Stimulated activated CD4-positive, alpha-beta T cell treated with anti-CD3 and anti-CD28 coated beads, Interleukin-4, amount 100 ng/mL, for 48 hours (primary cell): ENCODE results near the gene STAC.
"Not testable (repeated sequence)": the region's sequence is repeated elsewhere in the genome, so short reads cannot be mapped to it uniquely, and the experiment has no call there.

Experiments used
- DNase-seq, 2 donors: peaks; one replicate each; pipeline ENCODE4 v3.0.0-alpha.2; 2020; ENCODE audit warnings: low read depth in 2 of 2

Gene STAC

DNA sequence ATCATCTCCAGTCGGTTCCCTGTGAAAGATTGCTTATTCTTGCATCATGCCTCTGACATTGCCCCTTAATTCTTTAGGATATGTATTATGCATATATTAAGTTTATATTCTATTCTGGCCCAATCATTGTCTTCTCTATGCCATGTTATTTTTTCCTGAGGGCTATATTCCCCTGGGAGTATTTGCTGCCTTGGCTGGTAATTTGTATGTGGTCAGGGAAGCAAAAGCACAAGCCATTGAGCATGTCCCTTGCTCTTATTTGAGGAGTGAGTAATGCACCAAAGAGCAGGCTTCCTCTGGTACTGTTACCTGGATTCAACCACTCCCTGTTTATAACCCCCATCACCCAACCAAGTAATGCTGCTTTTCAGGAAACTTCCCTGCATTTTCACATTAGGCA lies 36.3 kb downstream of the STAC start:
- DNase-seq: no peak

DNA sequence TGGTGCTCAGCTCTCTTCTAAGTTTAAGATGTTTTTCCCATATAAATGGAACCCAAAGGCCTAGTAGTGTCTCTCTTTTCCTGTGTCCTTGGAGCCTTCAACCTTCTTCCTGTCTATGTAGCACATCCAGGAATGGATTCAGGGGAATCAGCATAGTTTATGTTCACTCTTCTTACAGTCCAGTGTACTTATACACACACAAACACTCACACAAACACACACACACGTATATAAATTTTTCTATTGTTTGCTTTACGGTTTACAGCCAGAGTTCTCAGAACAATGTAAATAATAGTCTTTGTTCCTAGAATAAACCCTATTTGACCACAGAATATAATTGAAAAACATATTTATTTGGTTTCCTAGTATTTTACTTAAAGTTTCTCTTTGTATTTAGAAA lies 36.9 kb downstream of the STAC start:
- DNase-seq: no peak

DNA sequence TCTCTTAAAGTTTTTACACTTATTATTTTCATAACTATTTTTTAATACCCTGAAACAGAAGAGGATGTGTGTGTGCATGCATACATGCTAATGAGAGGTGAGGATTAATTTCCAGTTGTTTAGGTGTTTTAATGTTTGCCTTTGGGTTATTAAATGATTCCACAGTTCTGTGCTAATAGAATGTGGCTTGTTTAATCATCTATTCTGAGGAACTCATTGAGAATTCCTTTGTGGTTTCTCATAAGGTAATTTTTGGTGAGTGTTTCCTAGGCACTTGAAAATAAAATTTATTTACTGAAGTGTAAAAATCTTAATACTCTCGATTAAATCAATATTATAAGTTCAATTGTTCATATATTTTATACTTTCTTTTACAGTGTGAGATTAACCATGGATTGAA lies 38.0 kb downstream of the STAC start:
- no peak for DNase-seq

DNA sequence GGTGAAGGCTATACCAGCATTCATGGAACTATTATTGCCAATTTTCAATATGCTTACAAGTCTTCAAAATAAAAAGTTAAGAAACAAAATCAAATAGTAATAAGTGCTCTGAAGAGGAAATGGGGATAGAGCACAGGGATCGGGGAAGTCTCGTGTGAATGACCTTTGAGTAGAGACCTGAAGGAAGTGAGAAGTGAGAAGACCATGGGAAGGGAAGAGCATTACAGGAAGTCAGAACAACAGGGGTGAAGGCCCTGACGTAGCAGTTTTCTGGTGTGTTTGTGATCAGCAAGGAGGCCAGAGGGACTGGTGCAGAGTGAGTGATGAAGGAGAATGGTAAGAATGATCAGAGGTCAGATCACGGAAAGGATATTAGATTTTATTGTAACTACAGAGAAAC lies 48.1 kb downstream of the STAC start:
- DNase-seq: no peak

DNA sequence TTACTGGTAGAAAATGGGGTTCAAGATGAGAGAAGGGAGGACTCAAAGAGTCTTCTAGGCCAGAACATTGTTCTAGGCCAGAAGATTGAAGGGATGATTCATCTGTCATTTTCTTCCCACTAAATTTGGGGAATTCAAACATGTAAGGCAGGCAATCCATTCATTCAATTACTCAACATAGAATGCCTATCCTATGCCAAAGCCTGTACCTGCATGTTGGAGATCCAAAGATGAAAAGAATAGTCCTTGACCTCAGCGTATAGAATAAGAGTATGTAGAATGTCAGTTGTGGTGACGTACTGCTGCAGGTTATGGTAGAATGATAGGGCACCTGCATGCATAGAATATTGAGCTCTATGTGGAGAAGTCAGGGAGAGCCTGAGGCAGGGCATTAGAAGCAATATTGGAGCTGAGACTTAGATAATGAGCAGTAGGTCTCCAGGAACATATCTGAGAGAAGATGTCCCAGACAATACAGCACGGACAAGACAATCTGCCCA lies 49.7 kb downstream of the STAC start:
- DNase-seq: no peak

DNA sequence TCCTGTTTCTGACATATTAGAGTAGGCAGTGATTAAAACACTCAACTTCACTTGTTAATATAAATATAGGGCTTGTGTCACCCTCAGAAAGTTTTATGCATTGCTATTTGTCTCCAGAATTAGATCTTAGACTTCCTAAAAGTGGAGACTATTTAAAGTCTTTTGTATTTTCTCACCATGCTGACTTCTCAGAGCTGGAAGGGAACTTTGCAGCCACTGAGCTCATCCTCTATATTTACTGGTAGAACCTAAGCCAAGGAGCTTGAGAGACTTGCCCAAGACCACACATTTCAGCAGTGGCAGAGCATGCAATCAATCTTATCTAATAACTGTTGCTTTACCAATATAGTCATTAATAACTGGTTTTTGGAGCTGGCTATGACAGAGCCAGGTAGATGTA lies 53.2 kb downstream of the STAC start:
- DNase-seq: no peak

DNA sequence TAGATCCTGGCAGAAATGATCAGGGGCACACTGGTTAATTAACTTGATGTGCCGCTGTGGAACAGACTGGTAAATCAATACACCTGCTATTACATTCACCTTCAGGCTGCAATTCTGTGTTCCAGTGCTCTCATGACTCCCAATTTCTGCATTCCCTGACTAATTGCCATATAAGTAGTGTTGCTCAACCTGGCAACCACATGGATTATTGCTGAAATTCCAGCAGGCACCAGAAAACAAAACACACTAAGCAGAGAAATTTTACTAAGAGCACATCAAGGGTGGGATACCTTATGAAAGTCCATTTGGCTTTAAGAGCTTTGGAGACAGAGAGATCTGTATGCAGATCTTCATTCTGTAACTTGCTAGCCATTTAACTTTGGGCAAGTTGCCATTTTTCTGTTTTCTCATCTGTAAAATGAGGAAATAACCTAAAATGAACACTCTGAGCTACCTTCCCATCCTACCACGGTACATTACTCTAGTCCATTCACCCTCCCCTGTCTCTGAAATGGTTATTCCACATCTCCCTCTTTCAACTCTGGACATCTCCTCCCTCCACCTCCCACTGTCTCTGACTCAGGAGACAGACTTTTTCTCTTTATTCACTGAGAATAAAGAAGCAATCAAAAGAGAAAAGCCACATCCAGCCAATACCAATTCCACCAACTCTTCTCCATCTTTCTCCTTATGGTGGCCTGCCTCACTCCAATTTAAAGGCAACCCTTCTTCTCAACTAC lies 54.6 kb downstream of the STAC start:
- no peak for DNase-seq

DNA sequence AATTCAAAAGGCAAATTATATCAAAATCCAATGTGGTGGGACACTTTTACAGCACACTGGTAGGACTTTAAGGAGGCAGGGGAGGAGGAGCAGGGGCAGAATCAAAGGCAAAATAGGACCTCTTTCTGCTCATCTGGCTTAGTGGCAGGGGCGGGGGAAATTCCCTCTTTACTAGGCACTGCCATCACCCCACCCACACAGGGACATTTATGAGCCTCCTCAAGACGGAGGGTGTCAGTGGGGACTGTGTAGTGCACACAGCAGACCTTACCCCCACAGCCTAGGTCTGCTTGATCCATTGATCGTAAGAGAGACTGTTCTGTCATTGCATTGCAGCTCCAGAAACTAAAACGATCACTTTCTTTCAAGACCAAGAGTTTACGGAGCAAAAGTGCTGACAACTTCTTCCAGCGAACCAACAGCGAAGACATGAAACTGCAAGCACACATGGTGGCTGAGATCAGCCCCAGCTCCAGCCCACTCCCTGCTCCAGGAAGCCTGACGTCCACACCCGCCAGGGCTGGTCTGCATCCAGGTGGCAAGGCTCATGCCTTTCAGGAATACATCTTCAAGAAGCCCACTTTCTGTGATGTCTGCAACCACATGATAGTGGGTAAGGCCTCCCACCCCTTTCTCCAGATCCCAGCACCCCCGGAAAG lies 62.9 kb downstream of the STAC start:
- no peak for DNase-seq

DNA sequence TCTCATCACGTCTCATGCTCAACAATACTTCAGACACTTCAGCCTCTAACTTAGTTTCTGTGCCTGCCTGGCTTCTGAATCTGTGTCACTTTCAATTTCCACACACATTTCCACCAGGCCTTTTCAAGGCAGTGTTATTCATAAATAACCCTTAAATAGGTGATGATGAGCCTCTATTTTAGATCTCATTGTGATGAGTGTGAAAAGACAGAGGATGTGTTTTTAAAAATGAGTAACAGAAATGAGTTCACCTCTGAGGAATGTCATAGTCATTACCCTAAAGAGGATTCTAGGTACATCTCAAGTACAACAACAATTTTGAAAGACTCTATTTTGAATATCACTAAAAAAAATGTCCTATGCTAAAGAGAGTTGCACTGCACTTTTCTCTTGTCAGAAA lies 64.6 kb downstream of the STAC start:
- no peak for DNase-seq

DNA sequence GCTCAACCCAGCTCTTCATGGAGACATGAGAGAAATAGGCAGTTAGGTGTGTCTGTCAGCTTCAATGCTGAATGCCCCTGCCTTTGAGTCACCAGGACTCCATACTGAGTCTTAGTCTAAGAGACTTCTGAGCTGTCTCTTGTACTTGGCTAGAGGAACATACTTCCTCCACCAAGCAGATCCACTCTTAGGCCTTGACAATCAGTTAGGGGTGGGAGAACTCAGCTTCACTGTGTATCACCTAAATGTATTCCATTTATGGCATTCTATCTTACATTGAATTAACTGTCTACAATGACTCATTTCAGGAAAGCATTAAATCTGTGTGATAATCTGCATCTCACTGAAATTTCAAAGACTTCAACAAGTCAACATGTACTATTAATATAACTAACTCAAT lies 66.0 kb downstream of the STAC start:
- DNase-seq: no peak

DNA sequence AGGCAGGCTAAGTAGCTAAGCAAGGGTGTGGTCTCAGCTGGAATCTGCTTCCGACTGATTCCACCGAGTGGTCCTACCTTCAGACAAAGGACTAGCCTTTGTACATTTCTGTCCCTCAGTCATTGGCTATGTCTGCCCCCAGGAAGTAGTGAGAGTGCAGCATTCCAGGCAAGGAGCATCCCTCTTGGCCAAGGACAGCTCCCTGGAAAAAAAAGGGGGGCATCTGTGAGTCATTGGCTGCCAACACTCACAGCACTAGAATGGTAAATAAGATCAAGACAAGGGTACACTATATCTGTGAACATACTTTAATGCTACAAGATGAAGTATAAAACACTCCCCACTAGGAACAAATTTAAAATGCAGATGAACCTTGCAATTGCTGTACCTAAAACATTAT lies 66.8 kb downstream of the STAC start:
- no peak for DNase-seq

DNA sequence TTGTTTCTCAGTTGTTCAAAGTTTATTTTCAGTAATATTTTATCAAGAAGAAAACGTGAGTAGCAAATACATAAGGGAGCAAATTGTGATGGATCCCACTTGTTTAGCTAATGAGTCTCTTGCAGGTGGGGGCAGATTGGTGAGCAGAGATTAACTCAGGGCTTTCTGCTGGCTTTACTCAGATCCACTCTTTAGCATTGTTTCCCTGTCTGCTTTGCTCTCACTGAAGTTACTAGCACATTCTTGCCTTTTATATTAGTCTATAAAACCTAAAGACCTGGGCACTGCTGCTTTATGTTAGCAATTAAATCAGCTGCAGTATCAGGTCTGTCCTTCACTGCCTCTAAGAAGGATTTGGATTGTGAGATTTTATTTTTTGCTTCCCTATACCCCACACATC lies 71.5 kb downstream of the STAC start:
- no peak for DNase-seq

DNA sequence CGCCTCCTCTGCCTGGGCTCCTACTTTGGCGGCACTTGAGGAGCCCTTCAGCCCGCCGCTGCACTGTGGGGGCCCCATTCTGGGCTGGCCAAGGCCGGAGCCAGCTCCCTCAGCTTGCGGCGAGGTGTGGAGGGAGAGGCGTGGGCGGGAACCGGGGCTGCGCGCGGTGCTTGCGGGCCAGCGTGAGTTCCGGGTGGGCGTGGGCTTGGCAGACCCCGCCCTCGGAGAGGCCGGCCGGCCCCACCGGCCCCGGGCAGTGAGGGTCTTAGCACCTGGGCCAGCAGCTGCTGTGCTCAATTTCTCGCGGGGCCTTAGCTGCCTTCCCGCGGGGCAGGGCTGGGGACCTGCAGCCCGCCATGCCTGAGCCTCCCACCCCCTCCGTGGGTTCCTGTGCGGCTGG lies 72.9 kb downstream of the STAC start:
- DNase-seq: not testable (repeated sequence)

DNA sequence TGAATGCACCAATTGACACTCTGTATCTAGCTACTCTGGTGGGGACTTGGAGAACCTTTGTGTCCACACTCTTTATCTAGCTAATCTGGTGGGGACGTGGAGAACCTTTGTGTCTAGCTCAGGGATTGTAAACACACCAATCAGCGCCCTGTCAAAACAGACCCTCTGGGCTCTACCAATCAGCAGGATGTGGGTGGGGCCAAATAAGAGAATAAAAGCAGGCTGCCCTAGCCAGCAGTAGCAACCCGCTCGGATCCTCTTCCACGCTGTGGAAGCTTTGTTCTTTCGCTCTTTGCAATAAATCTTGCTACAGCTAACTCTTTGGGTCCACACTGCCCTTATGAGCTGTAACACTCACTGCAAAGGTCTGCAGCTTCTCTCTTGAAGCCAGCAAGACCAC lies 73.6 kb downstream of the STAC start:
- DNase-seq: not testable (repeated sequence)

DNA sequence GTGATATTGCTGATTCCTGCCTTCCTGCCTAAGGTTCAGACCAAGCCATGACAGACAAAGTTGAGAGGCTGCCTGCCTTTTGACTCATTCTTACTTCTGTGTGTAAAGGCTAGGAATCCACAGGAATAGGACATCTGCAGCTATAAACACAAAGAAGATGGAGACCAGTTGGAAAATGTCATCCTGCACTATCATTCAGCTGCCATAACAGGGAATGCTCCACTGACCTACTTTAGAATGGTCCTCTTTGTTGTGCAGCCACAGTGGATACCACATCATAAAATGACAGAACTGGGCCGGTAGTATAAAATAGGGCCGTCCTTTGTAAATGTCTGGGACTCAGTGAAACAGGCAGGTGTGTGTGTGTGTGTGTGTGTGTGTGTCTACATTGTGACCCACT lies 75.1 kb downstream of the STAC start:
- DNase-seq: no peak

DNA sequence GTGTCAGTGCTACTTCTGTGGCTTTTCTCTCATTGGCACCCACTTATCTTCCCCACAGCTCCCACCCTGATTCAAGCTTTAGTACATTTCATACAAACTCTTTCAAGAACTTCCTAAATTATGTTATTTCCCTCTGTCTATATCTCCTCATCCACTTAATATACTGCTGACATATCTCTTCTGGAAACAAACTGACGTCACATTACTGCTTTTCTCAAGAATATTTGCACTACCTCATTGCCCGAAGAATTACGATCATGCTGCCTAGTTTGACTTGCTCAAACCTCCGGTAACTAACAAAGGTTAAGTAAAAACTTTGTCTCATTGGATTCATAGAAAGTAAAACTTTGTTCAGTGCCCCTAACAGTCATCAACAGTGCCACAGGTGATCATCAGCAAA lies 76.5 kb downstream of the STAC start:
- DNase-seq: no peak

DNA sequence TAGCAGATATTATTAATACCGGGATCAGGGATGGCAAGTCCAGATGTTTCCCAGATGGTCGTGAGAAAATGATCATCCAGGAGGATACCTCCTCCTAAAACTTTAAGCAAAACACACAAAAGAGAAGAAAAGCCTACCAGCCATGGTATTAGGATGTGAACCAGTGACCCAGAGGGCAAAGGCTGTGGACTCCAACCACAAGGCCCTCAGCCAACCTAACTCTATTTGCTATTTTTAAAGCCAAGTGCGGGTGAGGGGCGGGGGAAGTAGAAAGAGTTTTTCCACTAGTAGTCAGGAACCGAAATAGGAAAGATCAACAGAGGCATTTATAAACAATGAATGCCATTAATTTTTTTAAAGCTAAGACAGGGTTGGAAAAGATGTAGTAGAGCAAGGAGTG lies 77.4 kb downstream of the STAC start:
- DNase-seq: no peak

DNA sequence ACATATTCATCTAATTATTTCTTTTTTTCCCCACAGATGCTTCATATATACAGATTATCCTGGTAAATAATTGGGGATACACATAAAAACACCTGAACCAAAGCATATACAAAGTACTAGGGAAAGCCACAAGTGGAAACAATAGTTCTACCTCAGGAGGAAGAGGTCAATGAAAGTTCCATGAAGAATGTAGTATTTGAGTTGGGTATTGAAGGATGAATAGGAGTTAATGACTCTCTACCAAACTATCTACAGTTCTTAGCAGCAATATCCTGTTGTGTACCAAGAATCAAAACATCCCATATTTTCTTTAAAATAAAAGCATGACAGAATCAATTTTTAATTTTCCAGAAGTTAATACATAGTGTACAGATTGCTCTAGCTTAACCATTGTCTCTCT lies 78.9 kb downstream of the STAC start:
- no peak for DNase-seq

DNA sequence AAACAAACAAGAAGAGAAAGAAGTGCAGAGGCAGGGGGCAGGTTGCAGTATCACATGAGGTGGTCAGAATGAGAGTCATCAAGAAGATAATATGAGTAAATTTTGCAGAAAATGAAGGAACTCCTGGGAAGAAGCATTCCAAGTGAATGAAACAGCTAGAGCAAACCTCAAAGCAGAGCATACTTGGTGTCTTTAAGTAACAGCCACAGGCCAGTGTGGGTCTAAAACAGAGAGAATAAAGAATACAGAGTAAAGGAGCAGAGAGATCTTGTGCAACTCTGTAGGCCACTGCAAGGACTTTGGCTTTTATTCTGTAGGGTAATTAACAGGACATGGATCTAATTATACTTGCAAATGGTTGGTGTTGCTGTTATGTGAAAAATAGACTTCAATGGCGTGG lies 81.3 kb downstream of the STAC start:
- DNase-seq: no peak

DNA sequence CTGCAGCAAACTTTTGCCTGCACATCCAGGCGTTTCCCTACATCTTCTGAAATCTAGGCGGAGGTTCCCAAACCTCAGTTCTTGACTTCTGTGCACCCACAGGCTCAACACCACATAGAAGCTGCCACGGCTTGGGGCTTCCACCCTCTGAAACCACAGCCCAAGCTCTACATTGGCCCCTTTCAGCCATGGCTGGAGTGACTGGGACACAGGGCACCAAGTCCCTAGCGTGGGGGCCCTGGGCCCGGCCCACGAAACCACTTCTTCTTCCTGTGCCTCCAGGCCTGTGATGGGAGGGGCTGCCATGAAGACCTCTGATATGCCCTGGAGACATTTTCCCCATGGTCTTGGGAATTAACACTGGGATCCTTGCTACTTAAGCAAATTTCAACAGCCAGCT lies 91.7 kb downstream of the STAC start:
- DNase-seq: not testable (repeated sequence)

DNA sequence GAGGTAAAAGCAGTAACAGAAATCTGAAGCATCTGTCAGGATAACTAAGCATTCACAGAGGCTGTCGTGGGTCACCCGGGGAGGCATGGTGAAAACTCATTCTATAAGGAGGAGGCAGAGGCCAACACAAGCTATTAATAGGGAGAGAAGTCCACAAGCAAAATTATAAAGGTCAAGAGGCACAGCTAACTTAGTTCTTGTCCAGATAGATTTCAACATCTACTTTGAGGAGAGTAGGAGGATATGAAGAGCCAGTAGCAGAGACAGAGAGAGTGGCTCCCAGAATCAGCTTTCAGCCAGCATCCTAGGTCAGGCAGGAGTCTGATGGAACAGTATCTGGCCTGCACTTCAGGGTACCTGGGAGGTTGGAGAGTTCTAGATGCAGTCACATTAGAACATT lies 95.3 kb downstream of the STAC start:
- DNase-seq: no peak

DNA sequence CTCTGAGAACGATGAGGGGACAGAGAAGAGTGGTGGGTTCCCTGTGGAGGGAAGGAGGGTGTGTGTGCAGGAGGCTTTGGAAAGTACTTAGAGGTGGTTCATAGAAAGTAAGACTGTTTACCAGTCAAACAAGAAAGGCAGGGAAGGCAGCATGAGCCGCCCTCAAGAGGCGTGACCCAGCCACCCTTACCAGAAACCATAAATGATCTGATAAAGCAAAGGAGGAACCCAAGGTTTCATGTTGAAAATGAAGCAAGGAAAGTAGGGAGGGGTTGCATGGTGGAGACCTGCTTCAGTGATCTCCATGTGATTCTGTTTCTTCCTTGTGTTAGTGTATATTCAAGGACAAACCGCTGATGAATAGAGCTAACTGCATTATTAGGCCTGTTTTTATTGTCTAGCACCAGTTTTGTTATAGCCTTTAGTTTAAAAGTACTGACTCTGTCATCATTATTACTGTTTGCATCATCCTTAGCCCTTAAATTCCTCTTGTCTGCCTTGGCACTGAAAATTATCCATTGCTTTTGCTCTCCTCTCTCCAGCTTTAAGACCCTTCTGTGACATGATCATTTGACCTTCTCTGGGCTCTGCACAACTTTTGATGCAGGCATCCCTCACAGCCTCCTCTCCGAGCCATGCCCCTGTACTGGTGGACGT lies 96.1 kb downstream of the STAC start:
- DNase-seq: no peak

DNA sequence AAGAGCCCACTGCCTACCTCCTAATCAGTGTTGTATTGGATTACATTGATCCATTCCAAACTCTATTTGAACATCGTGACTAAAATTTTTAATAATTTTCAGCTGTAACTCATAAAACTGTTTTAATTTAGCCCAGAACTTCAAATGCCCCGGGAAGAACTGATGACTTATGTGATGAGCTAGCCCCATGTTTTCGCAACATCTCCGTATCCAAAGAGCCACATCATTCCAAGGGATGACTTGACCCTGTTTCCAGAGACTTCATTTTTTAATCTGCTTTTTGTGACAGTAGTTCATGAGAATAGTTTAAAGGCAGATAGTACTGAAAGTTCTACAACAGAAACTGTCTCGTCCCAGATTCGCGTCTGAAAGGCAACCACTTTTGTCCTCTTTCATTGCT lies 97.4 kb downstream of the STAC start:
- no peak for DNase-seq
